Ovary (tissue), 3 donors: Measurements from ENCODE around the gene APBB2.

Source experiments
- CTCF ChIP-seq, 3 donors: fragments of 450-650 bp in 2 of 3; fragments of 200-600 bp in 1 of 3; IDR thresholded peaks; one replicate each; pipeline versions ENCODE4 v1.5.1 to v1.8.0; 2016 to 2022; ENCODE audit warnings: antibody characterized with exemption in 3 of 3, mild to moderate bottlenecking in 1 of 3
- EP300 ChIP-seq: sonication (generic); formaldehyde crosslinking; IDR thresholded peaks from one replicate; pipeline ENCODE4 v1.6.1; 2017; ENCODE audit warnings: antibody characterized with exemption
- POLR2A ChIP-seq: fragments of 450-650 bp; IDR thresholded peaks from one replicate; pipeline ENCODE4 v1.6.1; 2017; ENCODE audit warnings: antibody characterized with exemption, mild to moderate bottlenecking, moderate library complexity
- donor health status: DM: no; HTN: no; CAD: no.

- TF ChIP-seq CTCF (IDR thresholded peaks at IDR 0.05) (no peak), EP300 (no peak), POLR2A (no peak)
Observed at GRCh38 chr4:41124916-41125548, 89.3 kb downstream of the APBB2 start.
